ENCODE measurements around the gene COL6A2.

DNA sequence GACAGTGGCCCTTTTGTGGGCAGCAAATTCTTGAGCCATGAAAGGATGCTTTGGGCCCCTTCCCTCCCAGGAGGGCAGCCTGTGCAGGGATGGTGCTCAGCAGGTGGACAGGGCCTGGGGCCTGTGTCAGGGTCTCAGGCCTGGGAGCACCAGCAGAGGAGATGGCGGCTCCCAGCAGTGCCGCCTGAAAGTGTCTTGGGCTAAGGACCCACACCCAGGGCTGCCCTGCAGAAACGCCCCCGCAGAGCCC is 33.6 kb downstream of the COL6A2 start:
- no peak for TF ChIP-seq EZH2phosphoT487 (IDR thresholded peaks at IDR 0.05; ENCODE audit: low read depth, severe bottlenecking, unreplicated experiment)
- TF ChIP-seq, protein P1, sequence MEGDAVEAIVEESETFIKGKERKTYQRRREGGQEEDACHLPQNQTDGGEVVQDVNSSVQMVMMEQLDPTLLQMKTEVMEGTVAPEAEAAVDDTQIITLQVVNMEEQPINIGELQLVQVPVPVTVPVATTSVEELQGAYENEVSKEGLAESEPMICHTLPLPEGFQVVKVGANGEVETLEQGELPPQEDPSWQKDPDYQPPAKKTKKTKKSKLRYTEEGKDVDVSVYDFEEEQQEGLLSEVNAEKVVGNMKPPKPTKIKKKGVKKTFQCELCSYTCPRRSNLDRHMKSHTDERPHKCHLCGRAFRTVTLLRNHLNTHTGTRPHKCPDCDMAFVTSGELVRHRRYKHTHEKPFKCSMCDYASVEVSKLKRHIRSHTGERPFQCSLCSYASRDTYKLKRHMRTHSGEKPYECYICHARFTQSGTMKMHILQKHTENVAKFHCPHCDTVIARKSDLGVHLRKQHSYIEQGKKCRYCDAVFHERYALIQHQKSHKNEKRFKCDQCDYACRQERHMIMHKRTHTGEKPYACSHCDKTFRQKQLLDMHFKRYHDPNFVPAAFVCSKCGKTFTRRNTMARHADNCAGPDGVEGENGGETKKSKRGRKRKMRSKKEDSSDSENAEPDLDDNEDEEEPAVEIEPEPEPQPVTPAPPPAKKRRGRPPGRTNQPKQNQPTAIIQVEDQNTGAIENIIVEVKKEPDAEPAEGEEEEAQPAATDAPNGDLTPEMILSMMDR (IDR thresholded peaks at IDR 0.05; ENCODE audit: poor library complexity): no peak
